Tibial artery (tissue), 4 donors: ENCODE results near the gene NRXN2.
A peak's percentile ranks its signal among the peaks of the same experiment; 100 is the strongest.
"Not testable (repeated sequence)": the region's sequence is repeated elsewhere in the genome, so short reads cannot be mapped to it uniquely, and the experiment has no call there.

Source experiments
- DNase-seq, 2 donors: peaks; one replicate each; pipeline ENCODE4 v3.0.0-alpha.2; 2019
- H3K27ac ChIP-seq, 2 donors: fragments of 200-600 bp; sonication (generic) in 1 of 2; 1 replicate in 1 of 2; 2 replicates in 1 of 2; pipeline ENCODE4 v1.5.1; 2018 to 2019; ENCODE audit warnings: mild to moderate bottlenecking in 1 of 2
- H3K27me3 ChIP-seq, 2 donors: fragments of 200-600 bp; sonication (generic) in 1 of 2; one replicate each; pipeline versions ENCODE4 v1.5.1 to v1.6.0; 2016 to 2019
- H3K36me3 ChIP-seq, 3 donors: fragments of 200-600 bp; sonication (generic) in 2 of 3; one replicate each; pipeline ENCODE4 v1.5.1; 2016 to 2019; ENCODE audit warnings: mild to moderate bottlenecking in 2 of 3
- H3K4me1 ChIP-seq, 4 donors: fragments of 200-600 bp; sonication (generic) in 2 of 4; 1 replicate in 3 of 4; 2 replicates in 1 of 4; pipeline ENCODE4 v1.5.1; 2016 to 2019
- H3K4me3 ChIP-seq, 2 donors: fragments of 200-600 bp; sonication (generic) in 1 of 2; 1 replicate in 1 of 2; 2 replicates in 1 of 2; pipeline ENCODE4 v1.5.1; 2018 to 2019; ENCODE audit warnings: mild to moderate bottlenecking in 2 of 2
- H3K9me3 ChIP-seq, 3 donors: fragments of 200-600 bp; sonication (generic) in 1 of 3; one replicate each; pipeline ENCODE4 v1.5.1; 2016 to 2019
- CTCF ChIP-seq, 2 experiments: fragments of 200-600 bp in 1 of 2; fragments of 450-650 bp in 1 of 2; IDR thresholded peaks; one replicate each; pipeline ENCODE4 v1.5.1; 2017 to 2019; ENCODE audit warnings: antibody characterized with exemption in 2 of 2, mild to moderate bottlenecking in 1 of 2, moderate library complexity in 1 of 2
- intact Hi-C: fragments of 100-400 bp; cut with DNase I; formaldehyde crosslinking; loops from one replicate; pipeline ENCODE4 v1.15.0; 2023; ENCODE audit warnings: low total_unique reads

The NRXN2 gene

GRCh38 chr11:64672875-64673274 lies 50.1 kb downstream of the NRXN2 start:
- no peaks in the 10 kb centered on the region for H3K36me3 ChIP-seq
- TF ChIP-seq CTCF (IDR thresholded peaks at IDR 0.05) = no peak
- intact Hi-C loops = no loop called here
- no peaks in the 10 kb centered on the region for H3K9me3 ChIP-seq
- no peak overlapping the region for H3K27ac ChIP-seq
- no peak for DNase-seq
- no peak overlapping the region for H3K4me3 ChIP-seq
- peaks cover 0 to 22% (median 14%) of the 10 kb centered on the region in 4 donors for H3K4me1 ChIP-seq
- peaks cover 0 to 7% of the 10 kb centered on the region in 2 donors for H3K27me3 ChIP-seq

GRCh38 chr11:64670975-64671374 lies 52.0 kb downstream of the NRXN2 start:
- intact Hi-C loops = no loop called here
- Histone ChIP-seq H3K4me3 (no peak overlapping the region), H3K36me3 (no peaks in the 10 kb centered on the region), H3K9me3 (no peaks in the 10 kb centered on the region), H3K27me3 (peaks cover 0 to 7% of the 10 kb centered on the region in 2 donors), H3K4me1 (peaks cover 0 to 18% (median 13%) of the 10 kb centered on the region in 4 donors), H3K27ac (no peak overlapping the region)
- TF ChIP-seq CTCF (IDR thresholded peaks at IDR 0.05) = no peak
- no peak for DNase-seq

- Histone ChIP-seq H3K9me3 (no peaks in the 10 kb centered on the region), H3K4me3 (no peak overlapping the region), H3K4me1 (no peaks in the 10 kb centered on the region), H3K36me3 (no peaks in the 10 kb centered on the region), H3K27me3 (peaks cover 0 to 7% of the 10 kb centered on the region in 2 donors), H3K27ac (no peak overlapping the region)
- no peak for DNase-seq
- no peak for TF ChIP-seq CTCF (IDR thresholded peaks at IDR 0.05)
- intact Hi-C loops = no loop called here
Observed at GRCh38 chr11:64667154-64667745, 55.7 kb downstream of the NRXN2 start.

- H3K4me3 ChIP-seq = no peak overlapping the region
- H3K4me1 ChIP-seq = peaks cover 0 to 16% (median 14%) of the 10 kb centered on the region in 4 donors
- no peaks in the 10 kb centered on the region for H3K9me3 ChIP-seq
- peaks cover 0 to 7% of the 10 kb centered on the region in 2 donors for H3K27me3 ChIP-seq
- intact Hi-C loops = no loop called here
- no peaks in the 10 kb centered on the region for H3K36me3 ChIP-seq
- no peak for TF ChIP-seq CTCF (IDR thresholded peaks at IDR 0.05)
- H3K27ac ChIP-seq = no peak overlapping the region
- peak in 1 of 2 donors; percentile 40 for DNase-seq
Observed at GRCh38 chr11:64665411-64665821, 57.6 kb downstream of the NRXN2 start.

GRCh38 chr11:64664236-64664870 lies 58.6 kb downstream of the NRXN2 start:
- H3K4me3 ChIP-seq, H3K36me3 ChIP-seq, intact Hi-C loops, DNase-seq, H3K27ac ChIP-seq, H3K27me3 ChIP-seq, H3K9me3 ChIP-seq: not testable (repeated sequence)
- peaks cover 0 to 26% (median 22%) of the 10 kb centered on the region in 4 donors for H3K4me1 ChIP-seq

GRCh38 chr11:64663656-64664055 lies 59.3 kb downstream of the NRXN2 start:
- no peaks in the 10 kb centered on the region for H3K36me3 ChIP-seq
- H3K27me3 ChIP-seq = peaks cover 0 to 7% of the 10 kb centered on the region in 2 donors
- no peak overlapping the region for H3K27ac ChIP-seq
- H3K4me3 ChIP-seq = no peak overlapping the region
- DNase-seq = no peak
- intact Hi-C loops = no loop called here
- TF ChIP-seq CTCF (IDR thresholded peaks at IDR 0.05) = no peak
- H3K9me3 ChIP-seq = no peaks in the 10 kb centered on the region
- H3K4me1 ChIP-seq = peaks cover 0 to 28% (median 24%) of the 10 kb centered on the region in 4 donors
